AG09319 (cell line): ENCODE results near the gene RBM4.
"Not testable (repeated sequence)": the region's sequence is repeated elsewhere in the genome, so short reads cannot be mapped to it uniquely, and the experiment has no call there.

Experiments
- DNase-seq: peaks from one replicate; pipeline ENCODE4 v3.0.0-alpha.2; 2010; ENCODE audit warnings: low read depth; ENCODE audit errors: extremely low read depth
- CTCF ChIP-seq: IDR thresholded peaks from 2 replicates; pipeline ENCODE4 v1.5.1; 2011; ENCODE audit warnings: low read depth, mild to moderate bottlenecking, inconsistent platforms, low read length, moderate library complexity

Gene RBM4

GRCh38 chr11:66638177-66639065, at the start of gene RBM4:
Gene RBM4 (plus strand): TSS chr11:66638703. CDS start chr11:66639712, 1,009 bp downstream.
- peak; percentile 8; the same call in 1 of the 2 replicates for TF ChIP-seq CTCF
- DNase-seq: peak; percentile 100

- not testable (repeated sequence) for DNase-seq
Observed at GRCh38 chr11:66589315-66589714, 49.2 kb upstream of the RBM4 start.

- no peak for TF ChIP-seq CTCF
- DNase-seq: no peak
Observed at GRCh38 chr11:66589996-66590675, 48.4 kb upstream of the RBM4 start.

DNA sequence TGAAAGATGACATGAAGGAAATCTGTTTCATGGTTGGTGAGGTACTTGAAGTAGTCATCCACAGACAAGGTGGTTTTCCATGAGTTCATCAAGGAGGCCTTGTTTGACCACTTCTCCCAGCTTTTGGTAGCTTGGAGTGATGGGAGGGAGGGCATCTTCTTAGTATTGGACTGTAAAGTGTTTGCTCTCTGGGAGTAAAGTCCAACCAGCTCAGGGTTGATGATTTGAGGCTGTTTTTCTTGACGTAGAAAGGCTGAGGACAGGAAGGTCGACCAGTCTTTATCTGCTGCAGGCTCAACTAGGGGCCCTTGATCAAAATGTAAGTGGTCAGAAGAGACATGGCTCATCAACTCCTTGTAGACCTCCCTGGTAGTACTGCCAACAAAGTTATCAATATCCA, 47.3 kb upstream of the RBM4 start:
- TF ChIP-seq CTCF: no peak
- DNase-seq: no peak

- peak; percentile 67 for TF ChIP-seq CTCF
- DNase-seq: peak; percentile 87
Observed at GRCh38 chr11:66592457-66593302, 45.8 kb upstream of the RBM4 start, which contains the start of the genes CCDC87 and CCS. Gene CCDC87 (minus strand): TSS chr11:66593063. CDS start chr11:66593015, 48 bp downstream. Gene CCS (plus strand): TSS chr11:66593185. CDS start chr11:66593262, 77 bp downstream.

- no peak for TF ChIP-seq CTCF
- no peak for DNase-seq
Observed at GRCh38 chr11:66593303-66593635, 45.2 kb upstream of the RBM4 start.

DNA sequence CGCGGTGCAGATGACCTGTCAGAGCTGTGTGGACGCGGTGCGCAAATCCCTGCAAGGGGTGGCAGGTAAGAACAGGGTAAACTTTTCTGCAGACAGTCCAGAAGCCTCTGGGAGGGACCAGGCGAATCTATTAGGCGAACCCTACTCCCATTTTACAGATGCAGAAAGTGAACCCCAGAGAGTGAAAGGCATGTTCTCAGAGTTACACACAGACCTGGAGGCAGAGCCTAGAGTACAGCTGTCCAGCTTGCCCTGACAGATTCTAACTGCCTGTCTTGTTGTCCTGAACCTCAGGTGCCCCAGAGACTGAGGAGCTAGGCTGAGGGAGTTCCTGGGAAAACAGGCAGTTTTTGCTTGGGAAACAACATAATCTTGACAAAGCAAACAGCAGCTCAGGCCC, 44.9 kb upstream of the RBM4 start:
- DNase-seq: no peak
- no peak for TF ChIP-seq CTCF
